Caki2 (cell line): ENCODE results near the gene ANKRD12. TPM values are rescaled to one million over a fixed set of nuclear protein-coding genes. Genes with fewer than 3 reads are reported as not detected.
"Not testable (repeated sequence)": the region's sequence is repeated elsewhere in the genome, so short reads cannot be mapped to it uniquely, and the experiment has no call there.

Experiments
- DNase-seq: peaks from one replicate; pipeline ENCODE4 v3.0.0-alpha.2; 2015; ENCODE audit warnings: low read depth
- in situ Hi-C: cut with HindIII; loops from 2 replicates; pipeline ENCODE4 v1.10.0; 2016; ENCODE audit warnings: low sequenced_read_pairs, low pct_unique_long_range_greater_than_20kb, mixed read lengths
- total RNA-seq: library from RNA; depleted of rRNA; stranded (reverse); fragments of >200 nt; shearing (Covaris generic); gene quantifications from 2 replicates; pipeline ENCODE4 v1.2.3, GENCODE V29; 2014; ENCODE audit warnings: low replicate concordance; rRNA removed

Gene ANKRD12
- total RNA-seq, result 9.0 and 9.1 TPM in 2 replicates

DNA sequence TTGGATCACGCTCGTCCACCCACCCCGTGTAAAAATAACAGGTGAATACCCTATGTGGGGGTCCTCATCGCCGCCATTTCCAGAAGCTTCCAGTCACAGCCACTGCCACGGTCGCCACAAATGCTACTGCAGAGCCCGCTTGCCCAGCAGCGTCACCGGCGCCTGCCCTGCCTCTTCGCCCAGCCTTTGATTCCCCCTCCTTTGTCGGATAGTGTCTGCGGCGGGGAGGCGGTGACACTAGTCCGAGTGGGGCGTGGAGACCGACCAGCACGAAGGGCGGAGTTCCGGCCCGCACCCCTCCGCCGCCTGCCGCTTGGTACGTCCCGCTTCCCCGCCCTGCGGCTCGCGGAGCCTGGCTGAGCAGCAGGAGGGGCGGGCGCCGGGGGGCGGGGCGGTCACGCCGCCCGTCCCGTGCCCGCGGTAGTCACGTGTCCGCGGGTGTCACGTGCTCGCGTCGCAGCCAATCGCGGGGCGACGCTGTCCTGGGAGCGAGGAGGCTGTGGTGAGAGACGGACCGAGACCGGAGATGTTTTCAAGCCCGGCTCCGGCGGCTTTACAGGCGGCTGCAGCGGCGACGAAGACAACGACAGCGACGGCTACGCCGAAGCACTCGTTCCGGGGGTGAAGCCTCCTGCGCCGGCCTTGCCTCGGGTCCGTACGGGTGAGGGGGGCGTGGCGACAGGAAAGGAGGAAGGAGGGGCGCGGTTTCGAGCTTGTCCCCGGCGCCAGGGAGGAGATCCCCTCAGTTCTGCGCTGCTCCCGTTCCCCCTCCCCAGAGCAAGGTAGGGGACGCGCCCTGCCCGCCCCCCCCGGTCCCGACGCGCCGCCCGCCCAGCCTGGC, at the start of gene ANKRD12:
Gene ANKRD12 (plus strand): TSS at position 467 of the 841 bp plus-strand sequence. CDS start 45,652 bp downstream, outside the sequence.
- DNase-seq, result peak; percentile 98
- in situ Hi-C loops, result no loop called here

DNA sequence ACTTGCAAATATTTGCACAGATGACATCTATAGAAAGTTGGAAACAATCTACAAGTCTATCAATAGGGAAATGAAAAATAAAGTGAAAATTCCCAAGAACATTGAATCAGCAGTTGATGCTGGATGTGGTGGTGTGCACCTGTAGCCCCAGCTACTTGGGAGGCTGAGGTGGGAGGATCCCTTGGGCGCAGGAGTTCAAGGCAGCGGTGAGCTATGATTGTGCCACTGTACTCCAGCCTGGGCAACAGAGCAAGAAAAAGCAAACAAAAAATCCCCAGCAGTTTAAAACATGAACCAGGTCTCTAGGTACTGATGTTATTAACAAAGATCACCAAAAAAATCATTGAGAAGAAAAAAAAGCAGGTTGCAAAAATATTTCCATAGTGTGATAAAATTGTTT, 49.4 kb upstream of the ANKRD12 start:
- DNase-seq, result no peak
- in situ Hi-C loops, result no loop called here

DNA sequence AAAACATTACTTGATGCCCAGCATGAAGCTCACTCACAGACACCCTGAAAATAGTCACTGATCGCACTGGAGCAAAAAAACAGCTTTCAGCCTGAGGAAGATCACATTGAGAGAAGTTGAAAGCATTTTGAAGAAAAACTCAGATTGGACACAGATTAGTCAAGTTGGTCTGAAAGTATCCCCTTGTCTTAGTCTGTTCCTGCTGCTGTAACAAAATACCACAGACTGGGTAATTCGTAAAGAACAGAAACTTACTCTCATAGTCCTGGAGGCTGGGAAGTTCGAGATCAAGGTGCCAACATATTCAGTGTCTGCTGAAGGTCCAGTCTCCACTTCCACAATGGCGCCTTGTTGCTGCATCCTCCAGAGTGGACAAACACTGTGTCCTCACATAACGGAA, 48.3 kb upstream of the ANKRD12 start:
- in situ Hi-C loops, result no loop called here

DNA sequence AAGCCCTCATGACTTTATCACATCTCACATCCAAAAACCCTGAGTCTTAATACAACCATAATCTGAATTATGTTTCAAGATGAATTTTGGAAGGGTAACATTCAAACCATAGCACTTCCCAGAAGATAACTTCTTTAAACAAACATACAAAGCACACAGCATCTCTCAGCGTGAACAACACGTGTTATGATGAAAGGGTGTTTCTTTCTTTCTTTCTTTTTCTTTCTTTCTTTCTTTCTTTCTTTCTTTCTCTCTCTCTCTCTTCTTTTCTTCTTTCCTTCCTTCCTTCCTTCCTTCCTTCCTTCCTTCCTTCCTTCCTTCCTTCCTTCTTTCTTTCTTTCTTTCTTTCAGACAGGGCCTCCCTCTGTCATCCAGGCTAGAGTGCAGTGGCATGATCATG, 47.9 kb upstream of the ANKRD12 start:
- in situ Hi-C loops, DNase-seq: not testable (repeated sequence)

More for the DNA sequence above, 48.3 kb upstream of the ANKRD12 start:
- DNase-seq, result no peak

DNA sequence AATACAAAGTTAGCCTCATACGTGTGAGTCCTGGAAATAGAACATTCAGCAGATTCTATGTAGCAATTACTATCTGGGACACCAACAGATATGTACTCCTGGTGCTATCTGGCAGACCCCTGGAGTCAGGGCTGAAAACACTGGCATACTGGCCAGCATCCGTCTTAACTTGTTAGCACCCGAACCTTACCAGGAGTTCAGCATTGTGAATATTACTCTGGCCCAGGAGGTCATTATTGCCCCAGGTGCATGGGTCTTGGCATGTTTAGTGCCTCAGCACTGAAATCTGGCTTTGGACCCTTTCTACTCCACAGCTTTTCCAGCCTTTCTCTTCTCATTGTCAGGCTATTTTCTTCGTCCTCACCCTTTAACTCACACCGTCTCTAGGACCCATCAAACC, 46.0 kb upstream of the ANKRD12 start:
- in situ Hi-C loops, result no loop called here
- DNase-seq, result no peak

DNA sequence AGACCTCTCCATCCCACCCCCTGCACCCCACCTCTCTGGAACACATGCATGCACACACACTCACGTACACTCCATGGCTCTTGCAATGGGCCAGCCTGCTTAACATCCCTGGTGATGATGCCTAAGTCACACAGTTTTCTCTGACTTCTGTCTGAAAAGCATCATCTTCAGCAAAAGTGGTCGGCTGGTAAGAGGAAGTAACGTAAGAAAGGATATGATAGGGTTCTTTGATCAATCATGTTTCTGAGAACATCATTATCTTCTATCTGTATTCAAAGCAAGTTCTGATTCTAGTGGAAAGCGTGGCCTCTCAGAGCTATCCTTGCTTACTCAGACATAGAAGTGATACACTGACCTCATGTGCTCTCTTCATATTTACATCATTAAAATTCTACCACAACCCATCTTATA, 45.5 kb upstream of the ANKRD12 start:
- in situ Hi-C loops, result no loop called here
- DNase-seq, result no peak

DNA sequence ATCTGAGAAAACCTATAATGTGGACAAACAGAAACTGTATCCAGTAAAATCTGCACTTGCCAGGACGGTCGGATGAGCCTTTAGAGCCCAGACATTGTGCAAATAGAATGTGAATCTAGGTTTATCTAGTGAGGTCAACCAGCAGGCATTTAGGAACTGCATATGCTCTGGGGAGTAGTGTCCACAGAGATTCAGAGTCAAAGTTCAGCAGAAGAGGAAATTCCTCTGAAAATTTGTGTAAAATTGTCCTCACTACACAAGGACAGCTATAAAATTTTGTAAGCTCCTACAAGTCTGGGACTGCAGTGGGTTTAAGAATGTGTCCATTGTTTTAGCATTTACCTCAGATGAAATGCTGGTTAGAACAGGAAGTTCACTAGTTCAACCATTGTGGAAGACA, 43.9 kb upstream of the ANKRD12 start:
- in situ Hi-C loops, result no loop called here
- DNase-seq, result no peak

DNA sequence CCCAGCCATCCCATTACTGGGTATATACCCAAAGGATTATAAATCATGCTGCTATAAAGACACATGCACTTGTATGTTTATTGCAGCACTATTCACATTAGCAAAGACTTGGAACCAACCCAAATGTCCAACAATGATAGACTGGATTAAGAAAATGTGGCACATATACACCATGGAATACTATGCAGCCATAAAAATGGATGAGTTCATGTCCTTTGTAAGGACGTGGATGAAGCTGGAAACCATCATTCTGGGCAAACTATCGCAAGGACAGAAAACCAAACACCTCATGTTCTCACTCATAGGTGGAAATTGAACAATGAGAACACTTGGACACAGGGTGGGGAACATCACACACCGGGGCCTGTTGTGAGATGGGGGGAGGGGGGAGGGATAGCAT, 43.5 kb upstream of the ANKRD12 start:
- DNase-seq, in situ Hi-C loops: not testable (repeated sequence)

DNA sequence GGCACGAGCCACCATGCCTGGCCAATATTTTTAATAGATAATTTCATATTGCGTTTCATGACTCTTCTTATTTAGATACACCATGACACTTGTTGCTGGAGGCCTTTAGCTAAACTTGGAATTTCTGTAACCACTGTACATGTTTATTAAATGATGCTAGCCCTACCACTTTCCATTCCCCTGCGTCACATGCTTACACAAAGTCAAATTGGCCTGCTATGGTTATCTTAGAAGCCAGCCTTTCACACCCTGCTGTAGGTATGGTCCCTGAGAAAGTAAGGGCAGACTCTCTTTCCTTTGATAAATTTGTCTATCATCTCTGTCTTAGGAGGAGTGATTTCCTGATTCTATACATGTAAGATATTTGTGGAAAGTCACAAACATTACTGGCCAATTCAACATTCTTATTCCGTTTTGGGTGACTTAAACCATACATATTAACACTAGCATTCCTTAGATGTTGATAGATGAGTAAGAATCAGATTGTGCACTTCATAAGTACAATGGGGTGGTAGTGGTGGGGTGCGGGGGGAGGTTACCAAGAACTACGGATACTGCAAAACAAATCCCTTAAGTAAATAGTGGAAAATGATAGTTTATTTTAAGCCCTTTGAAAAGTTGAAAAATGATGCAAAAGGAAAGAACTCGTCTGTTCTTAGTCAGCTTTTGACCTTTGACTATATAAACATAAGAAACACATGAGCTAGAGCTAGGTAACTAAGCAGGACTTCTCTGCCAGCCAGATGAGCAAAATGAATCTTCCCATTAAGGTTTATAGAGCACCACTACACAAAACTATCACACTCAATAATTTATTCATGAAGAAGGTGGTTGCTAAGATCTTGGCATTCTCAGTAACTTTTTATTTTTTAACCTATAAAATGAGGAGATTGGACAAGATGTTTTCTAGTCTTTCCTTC, 42.0 kb upstream of the ANKRD12 start:
- DNase-seq, result peak; percentile 55
- in situ Hi-C loops, result no loop called here

DNA sequence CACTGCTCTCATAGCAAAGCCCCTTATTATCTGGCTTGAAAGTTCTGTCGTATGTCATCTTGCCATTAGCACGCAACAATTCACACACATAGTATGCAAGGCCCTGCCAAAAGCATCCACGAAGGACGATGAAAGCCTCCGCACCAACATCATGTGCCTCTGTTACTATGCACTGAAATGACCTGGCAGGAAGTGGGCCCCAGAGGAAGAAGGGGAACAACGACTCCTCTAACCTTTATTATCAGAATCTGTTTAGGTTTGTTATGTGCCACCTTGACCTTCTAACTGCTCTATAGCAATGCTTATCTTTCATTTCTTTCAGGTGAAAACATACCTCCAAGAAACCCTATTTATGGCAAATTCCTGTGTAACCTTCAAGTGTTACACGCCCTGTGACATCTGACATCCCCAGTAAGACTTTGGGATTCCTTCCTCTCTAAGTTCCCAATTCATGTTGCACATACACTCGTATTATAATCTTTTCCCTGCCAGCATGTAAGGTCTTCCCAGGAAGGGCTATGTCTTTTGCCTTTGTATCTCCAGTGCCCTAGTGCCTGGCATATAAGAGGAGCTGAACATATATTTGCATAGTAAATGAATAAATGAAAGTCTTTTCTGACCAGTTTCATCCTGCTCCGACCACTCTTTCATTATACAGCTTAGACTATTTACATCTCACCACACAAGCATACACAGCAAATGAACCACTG, 41.1 kb upstream of the ANKRD12 start:
- in situ Hi-C loops, result no loop called here
- no peak for DNase-seq

DNA sequence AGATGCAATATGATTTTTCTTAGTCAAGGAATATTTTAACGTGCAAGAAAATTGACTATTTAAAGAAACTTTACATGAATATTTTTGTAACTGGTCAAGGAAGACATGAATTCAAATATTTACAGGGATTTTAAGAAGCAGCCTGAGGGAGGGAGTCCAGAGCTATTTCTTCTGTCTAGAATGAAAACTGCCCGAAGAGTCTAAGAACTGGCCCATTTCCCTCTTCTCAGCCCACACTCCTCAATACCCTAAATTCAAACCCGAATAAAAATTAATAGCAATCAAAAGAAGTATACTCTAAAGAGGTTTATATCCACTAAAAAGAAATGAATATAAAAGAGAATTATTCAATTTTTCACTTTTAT, 40.6 kb upstream of the ANKRD12 start:
- in situ Hi-C loops, result no loop called here
- DNase-seq, result no peak

DNA sequence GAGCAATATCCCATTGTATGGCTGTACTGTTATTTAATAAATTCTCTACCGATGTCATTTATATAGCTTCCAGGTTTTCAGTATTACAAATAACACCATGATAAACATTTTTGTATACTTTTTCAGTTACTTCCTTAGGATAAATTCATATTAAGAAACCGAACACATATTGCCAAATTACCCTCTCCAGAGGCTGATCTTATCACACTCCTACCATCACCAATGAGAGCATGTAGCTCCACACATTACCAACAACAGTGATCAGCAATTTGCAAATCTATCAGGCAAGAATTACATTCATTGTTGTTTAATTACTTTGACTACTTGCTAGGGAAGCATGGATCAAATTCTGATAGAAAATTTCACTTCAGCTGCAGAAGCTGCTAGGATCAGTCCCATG, 39.9 kb upstream of the ANKRD12 start:
- no peak for DNase-seq
- in situ Hi-C loops, result no loop called here

DNA sequence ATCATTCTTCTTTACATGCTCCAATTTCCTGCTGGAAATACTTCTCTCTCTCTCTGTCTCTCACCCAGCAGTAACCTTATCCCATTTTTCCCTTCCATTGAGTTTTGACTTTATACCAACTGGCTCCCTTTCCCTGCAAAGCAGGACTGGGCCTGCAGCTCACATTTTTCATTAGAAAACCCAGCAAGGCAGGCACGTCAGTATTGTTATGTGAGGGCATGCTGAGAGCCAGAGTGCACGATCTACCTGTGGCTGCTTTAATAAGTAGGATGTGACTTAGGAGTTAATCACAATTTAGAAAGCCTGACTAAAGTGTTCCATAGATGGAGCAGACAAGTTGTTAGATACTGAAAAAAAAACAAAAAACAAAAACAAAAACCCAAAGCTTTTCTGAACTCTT, 39.2 kb upstream of the ANKRD12 start:
- in situ Hi-C loops, result no loop called here

DNA sequence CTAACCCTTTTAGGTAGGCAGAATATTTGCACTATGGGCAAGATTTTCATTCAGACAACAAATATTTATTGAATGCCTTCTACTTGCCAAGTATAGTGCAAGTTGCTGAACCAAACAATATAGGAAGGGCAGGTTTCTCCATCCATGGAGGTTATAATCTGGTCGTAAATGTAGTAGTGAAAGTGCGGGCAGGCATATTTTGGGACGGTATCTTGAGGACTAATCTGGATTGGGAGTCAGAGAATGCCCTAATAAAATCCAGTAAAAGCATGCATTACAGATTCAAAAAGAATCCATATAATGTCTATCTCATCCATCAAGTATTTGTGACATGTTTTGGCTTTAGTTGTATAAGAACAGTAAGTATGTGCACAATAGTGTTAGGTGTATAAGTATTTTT, 35.8 kb upstream of the ANKRD12 start:
- in situ Hi-C loops, result no loop called here
- DNase-seq, result no peak

More for the DNA sequence above, 39.2 kb upstream of the ANKRD12 start:
- no peak for DNase-seq

DNA sequence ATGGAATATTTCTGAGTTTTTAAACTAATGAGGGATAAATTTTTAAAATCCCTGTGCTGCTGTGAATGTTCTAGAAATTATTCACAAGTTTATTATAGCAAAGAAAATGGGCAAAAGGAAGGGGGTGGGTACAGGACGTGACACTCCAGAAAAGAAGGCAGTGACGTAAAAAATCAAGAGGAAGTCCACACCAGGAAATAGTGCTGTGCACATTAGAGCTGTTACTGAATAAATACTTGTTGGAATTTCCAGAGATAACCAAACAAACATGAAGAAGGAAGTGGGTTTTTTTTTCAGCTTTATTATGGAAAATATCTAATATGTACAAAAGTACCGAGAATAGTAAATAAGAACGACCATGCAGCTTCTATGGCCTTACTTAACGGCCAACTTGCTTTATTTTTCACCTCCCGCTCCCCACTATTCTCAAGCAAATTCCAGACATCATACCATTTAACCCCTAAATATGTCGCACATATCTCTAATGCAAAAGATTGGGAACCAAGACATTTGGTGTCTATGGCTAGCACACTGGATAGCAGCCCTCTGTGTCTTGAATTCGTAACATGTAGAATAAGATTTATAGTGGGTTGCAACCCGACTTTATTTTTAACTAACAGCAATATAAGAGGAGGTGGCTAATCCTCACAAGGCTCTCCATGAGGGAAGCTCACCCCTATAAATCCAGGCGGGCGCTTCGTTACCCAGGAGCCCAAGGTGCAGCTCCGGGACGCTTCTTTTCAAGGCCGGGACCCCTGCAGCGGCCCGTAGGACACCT, 34.7 kb upstream of the ANKRD12 start:
- DNase-seq, result peak; percentile 51
- in situ Hi-C loops, result no loop called here

DNA sequence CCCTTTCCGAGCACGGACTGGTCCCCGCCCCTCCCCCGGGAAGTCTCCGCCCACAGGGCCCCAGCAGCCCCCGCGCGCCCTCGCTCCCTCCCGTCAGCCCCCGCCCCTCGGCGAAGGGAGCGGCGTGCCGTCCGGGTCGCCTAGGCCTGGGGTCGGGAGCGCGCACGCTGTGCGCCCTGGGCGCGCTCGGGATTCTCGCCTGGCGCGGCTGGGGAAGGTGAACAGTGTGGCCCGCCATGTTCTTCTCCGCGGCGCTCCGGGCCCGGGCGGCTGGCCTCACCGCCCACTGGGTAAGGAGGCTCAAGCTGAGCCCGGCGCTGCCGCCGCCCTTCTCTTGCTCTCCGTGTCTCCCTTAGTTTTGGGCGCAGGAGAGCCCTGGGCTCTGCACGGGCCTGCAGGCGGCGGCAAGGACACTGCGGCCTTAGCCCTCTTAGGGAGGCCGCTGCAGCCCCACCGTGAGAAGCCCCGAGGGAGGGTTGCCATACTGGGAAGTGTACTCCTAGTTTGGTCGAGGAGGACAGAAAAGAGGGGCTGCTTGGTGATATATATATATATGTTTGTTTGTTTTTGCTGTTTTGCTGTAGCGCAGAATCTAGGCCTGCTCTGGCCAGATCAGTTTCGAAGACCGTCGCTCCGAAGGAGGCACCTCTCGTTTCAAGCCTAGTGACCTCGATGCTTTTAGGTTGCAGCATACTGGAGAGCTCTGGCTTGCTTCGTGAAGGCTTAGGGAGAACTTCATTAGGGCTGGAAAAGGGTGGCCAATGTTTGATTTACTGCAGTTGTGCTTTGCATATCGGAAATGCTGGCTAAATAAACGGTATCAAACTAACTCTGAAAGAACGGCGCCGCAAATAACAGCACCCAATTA, 33.8 kb upstream of the ANKRD12 start, which contains the start of gene NDUFV2:
Gene NDUFV2 (plus strand): TSS at position 192 of the 868 bp plus-strand sequence. CDS start 45 bp downstream, at position 237.
- in situ Hi-C loops, result no loop called here
- peak; percentile 88 for DNase-seq

DNA sequence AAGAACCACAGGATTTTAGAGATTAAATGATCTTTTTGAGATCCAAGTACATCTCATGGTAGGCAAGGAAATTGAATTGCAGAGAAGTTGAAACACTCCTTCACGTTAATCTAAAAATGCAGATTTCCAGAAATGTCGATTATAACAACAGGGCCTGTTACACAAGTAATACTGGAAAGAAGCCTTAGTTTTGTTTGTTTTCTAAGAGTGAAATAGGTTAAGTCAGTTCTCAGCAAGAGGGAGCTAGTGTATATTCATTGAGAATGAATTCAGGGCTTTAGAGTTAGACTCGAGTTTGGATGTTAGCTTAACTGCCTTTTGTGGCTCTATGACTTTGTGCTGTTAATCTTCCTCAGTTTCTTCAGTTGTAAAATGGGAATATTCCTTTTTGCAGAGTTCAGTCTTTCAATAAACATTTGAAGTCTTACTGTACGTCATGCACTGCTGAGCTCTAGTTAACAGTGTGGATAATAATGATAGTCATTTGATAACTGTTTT, 33.2 kb upstream of the ANKRD12 start:
- in situ Hi-C loops, result no loop called here
- DNase-seq, result peak; percentile 26
